Common myeloid progenitor, CD34-positive (primary cell): ENCODE data around the gene GPR17.

Experiments
- CTCF ChIA-PET: fragments of 350-600 bp; sonication (Branson Sonifier 250); formaldehyde crosslinking; loops from one replicate; lab custom pipeline; 2021; ENCODE audit warnings: antibody characterized with exemption; lab: Charles Lee
- POLR2A ChIA-PET: fragments of 350-600 bp; sonication (Branson Sonifier 250); formaldehyde crosslinking; loops from one replicate; lab custom pipeline; 2021; ENCODE audit warnings: antibody characterized with exemption; lab: Charles Lee
- DNase-seq, 3 donors: peaks; one replicate each; pipeline versions ENCODE4 v3.0.0 to v3.0.0-alpha.2; 2013
- H3K27ac ChIP-seq, 2 experiments: 1 replicate in 1 of 2; 2 replicates in 1 of 2; pipeline ENCODE4 v1.7.0; 2013; ENCODE audit warnings: inconsistent platforms in 2 of 2, low read length in 2 of 2, mild to moderate bottlenecking in 2 of 2, low read depth in 1 of 2, moderate library complexity in 1 of 2; ENCODE audit not compliant: severe bottlenecking in 2 of 2, insufficient read depth in 1 of 2, poor library complexity in 1 of 2
- H3K27me3 ChIP-seq, 5 experiments: replicated peaks in 2 of 5; 1 replicate in 3 of 5; 2 replicates in 2 of 5; pipeline versions ENCODE4 v1.6.1 to v1.7.0; 2013; ENCODE audit warnings: low read length in 4 of 5, mild to moderate bottlenecking in 2 of 5, moderate library complexity in 2 of 5, inconsistent platforms in 1 of 5; ENCODE audit not compliant: insufficient read depth in 5 of 5, control insufficient read depth in 4 of 5
- H3K36me3 ChIP-seq, 4 experiments: 1 replicate in 2 of 4; 2 replicates in 2 of 4; pipeline versions ENCODE4 v1.6.1 to v1.7.0; 2013; ENCODE audit warnings: low read length in 3 of 4, control low read depth in 1 of 4, mild to moderate bottlenecking in 1 of 4; ENCODE audit not compliant: control insufficient read depth in 4 of 4, insufficient read depth in 4 of 4
- H3K4me1 ChIP-seq, 4 experiments: 1 replicate in 3 of 4; 2 replicates in 1 of 4; pipeline versions ENCODE4 v1.6.1 to v1.7.1; 2013; ENCODE audit warnings: low read length in 3 of 4, mild to moderate bottlenecking in 3 of 4, control low read depth in 1 of 4, inconsistent platforms in 1 of 4, moderate library complexity in 1 of 4; ENCODE audit not compliant: control insufficient read depth in 4 of 4, insufficient read depth in 4 of 4; ENCODE audit errors: control extremely low read depth in 1 of 4
- H3K4me3 ChIP-seq, 7 experiments: 1 replicate in 4 of 7; 2 replicates in 3 of 7; pipeline versions ENCODE4 v1.5.1 to v1.7.0; 2013; ENCODE audit warnings: mild to moderate bottlenecking in 7 of 7, low read length in 6 of 7, moderate library complexity in 6 of 7, inconsistent platforms in 2 of 7, low read depth in 2 of 7, control low read depth in 1 of 7; ENCODE audit not compliant: insufficient read depth in 4 of 7, control insufficient read depth in 1 of 7; ENCODE audit errors: extremely low read depth in 1 of 7
- H3K9me3 ChIP-seq, 5 experiments: 1 replicate in 4 of 5; 2 replicates in 1 of 5; pipeline versions ENCODE4 v1.6.1 to v1.7.1; 2013; ENCODE audit warnings: low read length in 4 of 5, mild to moderate bottlenecking in 2 of 5, inconsistent platforms in 1 of 5, low read depth in 1 of 5, moderate library complexity in 1 of 5; ENCODE audit not compliant: control insufficient read depth in 4 of 5, insufficient read depth in 2 of 5; ENCODE audit errors: control extremely low read depth in 1 of 5
- WGBS: methylation state at CpG from one replicate; pipeline ENCODE4 v1.1.5; 2013; ENCODE audit not compliant: insufficient coverage; 5-methylcytosine and 5-hydroxymethylcytosine counted together

GPR17 gene

DNA sequence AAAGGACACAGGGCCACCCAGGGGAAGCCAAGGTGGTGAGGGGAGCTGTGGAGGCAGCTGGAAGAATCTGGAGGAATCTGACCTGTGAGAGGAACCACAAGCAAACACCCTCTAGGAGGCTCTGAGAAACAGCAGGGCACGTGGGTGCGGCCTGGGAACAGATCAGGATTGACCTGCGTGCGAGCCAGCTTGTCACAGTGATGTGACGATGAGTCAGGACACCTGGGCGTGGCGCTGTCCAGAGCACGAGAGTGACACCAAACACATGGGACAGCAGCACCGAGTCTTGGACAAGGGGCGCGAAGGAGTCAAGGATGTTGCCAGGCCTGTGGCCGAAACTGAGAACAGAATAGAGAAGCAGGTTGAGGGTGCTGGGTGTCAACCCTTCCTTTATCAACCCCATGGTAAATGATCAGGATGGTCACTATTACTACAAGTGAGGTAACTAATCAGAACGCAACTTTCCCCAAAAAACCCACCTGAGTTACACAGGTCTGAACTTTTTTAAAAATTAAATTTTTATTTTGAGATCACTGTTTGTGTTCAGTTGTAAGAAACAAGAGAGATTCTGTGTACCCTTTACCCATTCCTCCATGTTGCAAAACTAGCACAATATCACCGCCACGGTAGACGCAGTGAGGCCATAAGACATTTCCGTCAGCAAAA, 54.7 kb downstream of the GPR17 start:
- 71% methylated on average over 15 of the region's 17 CpGs for WGBS
- H3K36me3 ChIP-seq = peaks cover 0 to 23% (median 1%) of the 10 kb centered on the region in 4 experiments
- peak overlapping the region; percentile 71 to 91 (median 82) for H3K4me3 ChIP-seq
- POLR2A ChIA-PET = no interaction called here
- peaks cover 14 to 29% (median 24%) of the 10 kb centered on the region in 4 experiments for H3K4me1 ChIP-seq
- H3K27me3 ChIP-seq = no peaks in the 10 kb centered on the region
- H3K27ac ChIP-seq = peak overlapping the region; percentile 61 to 91
- CTCF ChIA-PET = interaction anchor here (2.8 kb wide), 1 partner anchor 24 kb away, joined by 8 read pairs; no protein-coding TSS in a partner anchor
- no peaks in the 10 kb centered on the region for H3K9me3 ChIP-seq
- peak in 1 of 3 donors; percentile 30 for DNase-seq

DNA sequence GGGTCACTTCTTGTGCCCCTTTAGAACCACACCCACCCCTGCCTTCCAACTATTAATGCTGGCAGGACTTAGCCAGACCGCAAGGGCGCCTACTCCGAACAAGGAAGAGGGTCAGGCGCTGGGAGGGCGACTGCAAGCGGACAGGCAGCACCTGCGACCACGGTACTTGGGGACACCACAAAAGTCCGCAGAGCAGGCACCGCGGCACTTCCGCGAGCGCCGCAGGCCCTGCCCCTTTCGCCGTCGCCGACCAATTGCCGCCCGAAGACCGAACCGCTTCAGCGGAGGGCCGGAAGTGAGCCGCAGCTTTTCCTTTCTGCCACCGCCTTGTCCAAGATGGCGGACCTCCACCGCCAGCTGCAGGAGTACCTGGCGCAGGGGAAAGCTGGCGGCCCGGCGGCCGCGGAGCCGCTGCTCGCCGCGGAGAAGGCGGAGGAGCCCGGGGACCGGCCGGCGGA, 55.3 kb downstream of the GPR17 start, which contains the start of gene SFT2D3:
Gene SFT2D3, plus strand, starts transcription at position 305 of the 458 bp plus-strand sequence. Its CDS starts 32 bp downstream, at position 337.
- Histone ChIP-seq H3K27ac (peak within 1 kb of the TSS; percentile 61 to 91), H3K9me3 (no peaks in the 10 kb centered on the region), H3K27me3 (no peaks in the 10 kb centered on the region), H3K4me1 (peaks cover 14 to 29% (median 24%) of the 10 kb centered on the region in 4 experiments), H3K36me3 (peaks cover 0 to 29% (median 3%) of the 10 kb centered on the region in 4 experiments), H3K4me3 (peak within 1 kb of the TSS; percentile 71 to 91 (median 82))
- peak; percentile 93 to 98 (median 98) for DNase-seq
- 0% methylated on average over 43 of the region's 44 CpGs for WGBS
- POLR2A ChIA-PET = no interaction called here
- CTCF ChIA-PET = interaction anchor here (2.8 kb wide), 1 partner anchor 25 kb away, joined by 8 read pairs; no protein-coding TSS in a partner anchor

DNA sequence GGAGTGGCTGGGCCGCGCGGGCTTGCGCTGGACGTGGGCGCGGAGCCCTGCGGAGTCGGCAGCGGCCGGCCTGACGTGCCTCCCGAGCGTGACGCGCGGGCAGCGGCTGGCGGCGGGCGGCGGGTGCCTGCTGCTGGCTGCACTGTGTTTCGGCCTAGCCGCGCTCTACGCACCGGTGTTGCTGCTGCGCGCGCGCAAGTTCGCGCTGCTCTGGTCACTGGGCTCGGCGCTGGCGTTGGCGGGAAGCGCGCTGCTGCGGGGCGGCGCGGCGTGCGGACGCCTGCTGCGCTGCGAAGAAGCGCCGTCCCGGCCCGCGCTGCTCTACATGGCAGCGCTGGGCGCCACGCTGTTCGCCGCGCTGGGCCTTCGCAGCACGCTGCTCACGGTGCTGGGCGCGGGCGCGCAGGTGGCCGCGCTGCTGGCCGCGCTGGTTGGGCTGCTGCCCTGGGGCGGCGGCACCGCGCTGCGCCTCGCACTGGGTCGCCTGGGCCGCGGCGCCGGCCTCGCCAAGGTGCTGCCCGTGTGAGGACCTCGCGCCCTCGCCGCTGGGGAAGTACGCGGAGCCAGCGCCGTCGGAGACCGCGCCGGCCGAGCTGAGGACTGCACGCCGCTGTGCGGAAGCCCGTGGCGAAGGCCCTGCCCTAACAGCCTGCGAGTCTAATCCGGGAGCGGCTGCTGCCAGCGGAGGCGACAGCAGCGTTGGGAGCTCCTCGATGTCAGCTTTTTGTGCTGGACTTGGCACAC, 55.9 kb downstream of the GPR17 start:
- no peaks in the 10 kb centered on the region for H3K27me3 ChIP-seq
- peak overlapping the region; percentile 71 to 91 (median 82) for H3K4me3 ChIP-seq

More for the DNA sequence above, 55.9 kb downstream of the GPR17 start:
- ChIA-PET POLR2A (interaction anchor here (0.6 kb wide), 2 partner anchors 9 to 109 kb away, joined by 3 read pairs; partner anchors contain the start of gene WDR33), CTCF (interaction anchor here (0.6 to 2.8 kb wide), 6 partner anchors 23 to 118 kb away, joined by 3 to 8 read pairs (median 3); no protein-coding TSS in a partner anchor)
- Histone ChIP-seq H3K4me1 (peaks cover 14 to 29% (median 24%) of the 10 kb centered on the region in 4 experiments), H3K27ac (peak overlapping the region; percentile 61 to 91), H3K36me3 (peaks cover 0 to 35% (median 6%) of the 10 kb centered on the region in 4 experiments), H3K9me3 (no peaks in the 10 kb centered on the region)
- DNase-seq = peak; percentile 90 to 96 (median 95)
- under 1% methylated on average over 94 of the region's 108 CpGs for WGBS
